Diencephalon (tissue), 1 donor: ENCODE results near the gene ZSCAN16. TPM values are rescaled to one million over a fixed set of nuclear protein-coding genes. Genes with fewer than 3 reads are reported as not detected.

Experiments used
- total RNA-seq: library from RNA; depleted of rRNA; stranded (reverse); fragments of >200 nt; gene quantifications from one replicate; pipeline ENCODE4 v1.2.3, GENCODE V29; 2014

ZSCAN16 gene
- 8.8 TPM for total RNA-seq

DNA sequence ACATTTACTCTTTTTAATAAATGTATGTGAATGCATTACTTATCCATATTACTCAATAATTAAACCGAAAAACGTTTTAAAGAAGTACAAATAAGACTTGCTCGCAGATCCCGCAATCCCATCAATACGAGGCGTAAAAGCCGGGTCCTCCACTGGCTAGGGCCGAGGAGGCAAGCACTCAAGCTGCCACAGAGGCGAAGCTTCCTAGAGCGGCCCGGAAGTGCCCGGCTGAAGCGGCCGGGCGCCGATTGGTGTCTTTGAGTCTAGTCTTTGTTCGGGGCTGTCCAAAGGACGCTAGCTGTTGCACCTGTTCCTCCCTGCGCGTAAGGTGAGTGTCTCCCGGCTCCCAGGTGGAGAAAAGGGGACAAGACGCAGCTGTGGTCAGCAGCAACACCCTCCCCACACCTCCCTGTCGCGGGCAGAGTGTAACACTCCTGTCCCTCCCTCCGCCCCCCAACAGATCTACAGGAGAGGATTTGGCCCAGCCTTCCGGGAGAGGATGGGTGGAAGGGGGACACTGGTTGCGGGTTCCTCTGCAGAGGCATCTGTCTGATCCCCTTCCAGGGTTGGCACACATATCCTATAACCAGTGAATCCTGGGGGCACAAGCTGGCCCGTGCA lies at the start of gene ZSCAN16:
TSS of gene ZSCAN16 (plus strand) at position 260 of the 621 bp plus-strand sequence. CDS start 835 bp downstream, outside the sequence.

GRCh38 chr6:28080381-28080630 lies 44.1 kb upstream of the ZSCAN16 start, which contains the start of gene ZNF165:
TSS of gene ZNF165 (plus strand) at chr6:28080568. CDS start at chr6:28085481, 4,913 bp downstream.

DNA sequence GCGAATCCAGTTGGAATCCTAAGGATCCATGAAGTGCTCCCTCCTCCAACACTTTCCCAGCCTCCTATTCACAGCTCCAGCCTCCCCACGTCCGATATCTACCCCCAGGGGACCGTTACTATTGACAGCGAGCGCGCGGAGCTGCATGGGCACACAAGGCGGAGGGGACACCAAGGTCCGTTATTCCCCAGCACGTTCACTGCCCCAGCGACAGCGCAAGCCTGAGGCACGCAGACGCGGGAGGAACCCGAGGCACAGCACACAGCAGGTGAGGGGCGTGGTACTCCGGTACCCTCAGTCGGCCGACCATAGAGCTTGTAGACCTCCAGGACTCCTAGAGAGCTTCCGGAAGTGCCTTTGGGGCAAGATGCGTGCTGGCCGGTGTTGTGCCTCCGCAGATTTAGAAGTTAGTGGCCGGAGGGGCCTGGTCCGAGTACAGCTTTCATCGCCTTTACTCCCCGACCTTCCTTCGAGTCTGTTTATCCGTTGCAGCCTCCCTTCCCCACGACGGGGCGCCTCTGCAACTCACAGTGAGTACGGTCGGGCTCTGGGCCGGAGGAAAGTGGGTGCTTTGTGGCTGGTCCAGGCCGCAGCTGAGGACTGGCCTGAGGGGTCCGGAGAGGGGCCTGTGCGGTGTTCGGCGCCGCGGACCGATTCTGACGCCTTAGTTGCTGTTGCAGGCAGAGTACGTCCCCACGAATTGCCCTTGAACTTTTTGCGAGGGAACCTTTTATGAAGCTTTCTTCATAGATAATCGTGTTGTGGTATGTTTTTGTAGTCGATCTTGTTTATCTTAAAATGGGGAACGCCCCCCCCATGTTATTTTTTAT lies 17.3 kb downstream of the ZSCAN16 start, which contains the start of gene ZKSCAN8:
TSS of gene ZKSCAN8 (plus strand) at position 384 of the 830 bp plus-strand sequence. CDS start 6,525 bp downstream, outside the sequence.

Other genes starting within 250 kb of the ZSCAN16 start
- not detected for gene OR2B2, start 212.2 kb upstream of the ZSCAN16 start, total RNA-seq
- not detected for gene OR2B6, start 167.4 kb upstream of the ZSCAN16 start, total RNA-seq
- 2.3 TPM for gene ZNF165, start 44.0 kb upstream of the ZSCAN16 start, total RNA-seq
- 21.7 TPM for gene ZKSCAN8, start 17.3 kb downstream of the ZSCAN16 start, total RNA-seq
- 28.6 TPM for gene ZSCAN9, start 100.7 kb downstream of the ZSCAN16 start, total RNA-seq
- gene ZKSCAN4, start 127.7 kb downstream of the ZSCAN16 start, total RNA-seq, result 9.0 TPM
- 4.6 TPM for gene NKAPL, start 134.7 kb downstream of the ZSCAN16 start, total RNA-seq
- 30.0 TPM for gene ZSCAN26, start 142.5 kb downstream of the ZSCAN16 start, total RNA-seq
- 17.8 TPM for gene PGBD1, start 157.0 kb downstream of the ZSCAN16 start, total RNA-seq
- 10.8 TPM for gene ZSCAN31, start 211.5 kb downstream of the ZSCAN16 start, total RNA-seq
- gene ZKSCAN3, start 225.3 kb downstream of the ZSCAN16 start, total RNA-seq, result 7.8 TPM